HG02970 (cell line): ENCODE measurements around the gene PDE4B.
A peak's percentile ranks its signal among the peaks of the same experiment; 100 is the strongest.
"Not testable (repeated sequence)": the region's sequence is repeated elsewhere in the genome, so short reads cannot be mapped to it uniquely, and the experiment has no call there.

Experiments
- ATAC-seq: cut with Tn5 transposase; IDR thresholded peaks from one replicate; pipeline ENCODE4 v1.9.1; 2021; ENCODE audit warnings: mild to moderate bottlenecking, moderate library complexity, moderate number of reproducible peaks; ENCODE audit not compliant: unreplicated experiment, low FRiP score

The PDE4B gene

GRCh38 chr1:66395202-66396061 lies 602.7 kb downstream of the PDE4B start:
- peak; percentile 4 for ATAC-seq

- peak; percentile 47 for ATAC-seq
Observed at GRCh38 chr1:66396212-66396890, 603.7 kb downstream of the PDE4B start.

- no peak for ATAC-seq
Observed at GRCh38 chr1:66397192-66397591, 604.5 kb downstream of the PDE4B start.

- ATAC-seq: no peak
Observed at GRCh38 chr1:66399888-66400529, 607.3 kb downstream of the PDE4B start.

GRCh38 chr1:66400660-66401059 lies 608.0 kb downstream of the PDE4B start:
- no peak for ATAC-seq

GRCh38 chr1:66401244-66401643 lies 608.5 kb downstream of the PDE4B start:
- no peak for ATAC-seq

- ATAC-seq: peak; percentile 58
Observed at GRCh38 chr1:66402194-66402593, 609.5 kb downstream of the PDE4B start.

- no peak for ATAC-seq
Observed at GRCh38 chr1:66403007-66403731, 610.5 kb downstream of the PDE4B start.

GRCh38 chr1:66405061-66405460 lies 612.4 kb downstream of the PDE4B start:
- ATAC-seq: no peak

- ATAC-seq: not testable (repeated sequence)
Observed at GRCh38 chr1:66411449-66411848, 618.8 kb downstream of the PDE4B start.

GRCh38 chr1:66412704-66413103 lies 620.0 kb downstream of the PDE4B start:
- no peak for ATAC-seq

- ATAC-seq: no peak
Observed at GRCh38 chr1:66413136-66413837, 620.6 kb downstream of the PDE4B start.

GRCh38 chr1:66413838-66414175 lies 621.1 kb downstream of the PDE4B start:
- ATAC-seq: no peak

- ATAC-seq: no peak
Observed at GRCh38 chr1:66415281-66415680, 622.6 kb downstream of the PDE4B start.

- no peak for ATAC-seq
Observed at GRCh38 chr1:66415866-66416265, 623.2 kb downstream of the PDE4B start.

GRCh38 chr1:66416295-66416694 lies 623.6 kb downstream of the PDE4B start:
- ATAC-seq: no peak

- no peak for ATAC-seq
Observed at GRCh38 chr1:66418021-66418420, 625.3 kb downstream of the PDE4B start.

- ATAC-seq: not testable (repeated sequence)
Observed at GRCh38 chr1:66420171-66420570, 627.5 kb downstream of the PDE4B start.

- not testable (repeated sequence) for ATAC-seq
Observed at GRCh38 chr1:66420906-66421305, 628.2 kb downstream of the PDE4B start.

GRCh38 chr1:66422804-66423203 lies 630.1 kb downstream of the PDE4B start:
- ATAC-seq: no peak
